NCI-H128 (cell line): ENCODE data around the gene FHAD1.
A peak's percentile ranks its signal among the peaks of the same experiment; 100 is the strongest.
"Not testable (repeated sequence)": the region's sequence is repeated elsewhere in the genome, so short reads cannot be mapped to it uniquely, and the experiment has no call there.

ENCODE experiments used
- DNase-seq: peaks from one replicate; lab custom pipeline; 2025; ENCODE audit not compliant: unreplicated experiment; lab: John Stamatoyannopoulos, UW

The FHAD1 gene

GRCh38 chr1:15412175-15412800 lies 165.3 kb downstream of the FHAD1 start:
- no peak for DNase-seq

GRCh38 chr1:15412843-15413242 lies 165.8 kb downstream of the FHAD1 start:
- no peak for DNase-seq

GRCh38 chr1:15413563-15414444 lies 166.8 kb downstream of the FHAD1 start:
- DNase-seq: no peak

- no peak for DNase-seq
Observed at GRCh38 chr1:15414445-15414983, 167.5 kb downstream of the FHAD1 start.

- DNase-seq: no peak
Observed at GRCh38 chr1:15417059-15417934, 170.3 kb downstream of the FHAD1 start.

GRCh38 chr1:15418806-15419515 lies 171.9 kb downstream of the FHAD1 start:
- no peak for DNase-seq

GRCh38 chr1:15420853-15421465 lies 173.9 kb downstream of the FHAD1 start:
- DNase-seq: no peak

GRCh38 chr1:15422871-15423270 lies 175.8 kb downstream of the FHAD1 start:
- DNase-seq: no peak

- no peak for DNase-seq
Observed at GRCh38 chr1:15423355-15424077, 176.5 kb downstream of the FHAD1 start.

- DNase-seq: peak; percentile 80
Observed at GRCh38 chr1:15424146-15424667, 177.2 kb downstream of the FHAD1 start.

GRCh38 chr1:15424981-15425380 lies 178.0 kb downstream of the FHAD1 start:
- DNase-seq: no peak

GRCh38 chr1:15425521-15425920 lies 178.5 kb downstream of the FHAD1 start:
- no peak for DNase-seq

- DNase-seq: no peak
Observed at GRCh38 chr1:15425958-15426357, 178.9 kb downstream of the FHAD1 start.

GRCh38 chr1:15426492-15427279 lies 179.7 kb downstream of the FHAD1 start:
- DNase-seq: no peak

- DNase-seq: no peak
Observed at GRCh38 chr1:15427280-15427666, 180.2 kb downstream of the FHAD1 start.

GRCh38 chr1:15428252-15428651 lies 181.2 kb downstream of the FHAD1 start:
- not testable (repeated sequence) for DNase-seq

- no peak for DNase-seq
Observed at GRCh38 chr1:15428815-15429435, 181.9 kb downstream of the FHAD1 start.

- no peak for DNase-seq
Observed at GRCh38 chr1:15429701-15430149, 182.7 kb downstream of the FHAD1 start.
